Activated CD4-positive, CD25-positive, alpha-beta regulatory T cell (primary cell): ENCODE measurements around the gene AQP12A.

Experiments used
- DNase-seq, 4 experiments: peaks; one replicate each; lab custom pipeline; 2025; lab: John Stamatoyannopoulos, UW

The AQP12A gene

DNA sequence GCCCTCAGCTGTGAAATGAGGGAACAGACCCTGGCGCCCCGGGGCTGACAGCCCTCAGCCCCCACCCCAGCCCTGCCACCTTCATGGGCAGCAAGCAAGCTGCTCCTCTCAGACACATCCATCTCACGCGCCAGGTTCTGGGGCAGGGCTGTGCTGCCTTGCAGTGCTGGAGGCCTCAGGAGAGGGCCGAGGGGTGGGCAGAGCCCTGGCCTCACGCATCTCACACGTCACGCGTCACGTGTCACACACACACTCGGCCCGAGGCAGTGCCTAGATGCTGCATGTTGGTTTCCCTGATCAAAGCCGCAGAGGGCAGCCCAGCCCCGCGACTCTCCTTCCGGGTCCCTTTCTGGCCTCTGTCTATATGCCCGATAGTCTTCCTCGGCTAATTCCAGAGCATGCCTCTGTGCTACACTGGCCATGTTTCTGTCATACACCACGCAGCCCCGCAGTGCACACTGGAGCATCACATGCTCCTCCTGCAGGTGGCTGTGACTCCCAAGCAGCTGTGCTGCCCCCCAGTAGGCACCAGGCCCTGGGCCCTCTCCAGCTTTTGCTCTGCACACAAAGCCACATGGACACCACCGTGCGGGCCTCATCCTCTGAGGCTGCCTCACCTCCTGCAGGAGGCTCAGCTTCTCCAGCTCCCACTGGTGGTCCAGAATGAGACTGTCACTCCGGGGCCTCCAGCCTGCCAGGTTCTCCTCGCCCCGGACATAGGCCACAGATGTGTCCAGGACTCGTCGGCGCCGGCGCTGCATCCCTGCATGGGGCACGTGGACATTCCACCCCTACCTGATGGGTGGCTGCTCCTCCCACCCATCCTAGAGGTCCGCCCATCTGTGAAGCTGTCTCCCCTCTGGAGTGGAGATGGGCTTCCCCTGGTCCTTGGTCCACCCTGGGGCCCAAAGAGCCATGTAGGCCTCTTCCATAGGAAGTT is 31.4 kb downstream of the AQP12A start:
- DNase-seq: no peak

DNA sequence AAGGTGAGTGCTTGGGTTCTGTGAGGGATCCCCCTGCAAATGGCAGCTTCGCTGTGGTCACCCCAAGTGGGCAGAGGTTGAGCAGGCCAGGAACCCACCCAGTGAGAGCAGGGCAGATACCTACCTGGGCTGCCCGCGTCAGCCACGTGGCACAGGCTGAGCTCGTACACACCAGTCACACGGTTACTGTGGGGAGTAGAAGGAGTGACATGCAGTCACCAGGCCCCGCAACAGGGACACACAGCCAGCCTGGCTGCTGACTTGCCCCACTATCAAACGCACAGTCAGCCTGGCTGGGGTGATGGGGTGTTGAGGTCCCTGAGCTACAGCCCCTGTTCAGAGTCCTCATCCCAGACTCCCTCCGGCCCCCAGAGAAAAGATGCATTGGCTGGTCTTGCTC is 32.2 kb downstream of the AQP12A start:
- DNase-seq: no peak

DNA sequence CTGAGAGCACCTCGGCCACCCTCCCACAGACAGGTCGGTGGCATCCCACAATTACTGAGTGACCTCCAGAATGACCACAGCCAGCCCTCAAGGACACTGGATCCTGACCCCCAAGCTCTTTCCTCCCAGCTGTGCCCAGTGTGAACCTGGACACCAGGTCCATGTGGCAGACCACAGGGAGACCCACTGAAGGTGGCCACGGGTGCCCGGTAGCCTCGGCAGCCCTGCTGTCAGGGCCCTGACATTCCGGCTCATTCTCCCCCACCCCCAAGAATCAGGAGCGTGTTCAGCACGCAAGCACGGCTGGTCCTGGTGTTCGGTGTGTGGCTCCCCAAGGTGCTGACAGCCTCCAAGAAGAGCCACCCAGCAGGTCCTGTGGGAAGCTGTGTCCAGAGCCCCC is 32.8 kb downstream of the AQP12A start:
- no peak for DNase-seq

- no peak for DNase-seq
Measured at GRCh38 chr2:240725266-240725665, 33.6 kb downstream of the AQP12A start.

DNA sequence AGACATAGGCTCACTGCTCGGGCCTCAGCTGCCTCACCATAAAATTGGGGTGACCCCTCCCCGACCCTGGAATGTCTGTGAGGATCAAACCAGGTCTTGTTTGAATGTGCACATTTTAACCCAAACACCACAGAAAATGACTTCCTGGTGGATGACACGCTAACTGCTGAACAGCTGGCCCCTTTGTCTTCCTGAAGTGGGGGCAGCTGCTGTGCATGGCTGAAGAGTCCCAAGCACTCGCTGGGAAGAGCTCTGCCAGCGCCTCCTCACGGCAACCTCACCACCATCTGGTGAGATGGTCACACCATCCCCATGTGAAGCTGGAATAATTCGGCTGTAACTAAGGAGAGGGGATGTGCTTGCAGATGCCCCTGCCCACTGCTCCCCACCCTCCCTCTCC is 34.0 kb downstream of the AQP12A start:
- no peak for DNase-seq

GRCh38 chr2:240726876-240727275 is 35.2 kb downstream of the AQP12A start:
- DNase-seq: no peak

GRCh38 chr2:240727439-240727838 is 35.8 kb downstream of the AQP12A start:
- DNase-seq: no peak

DNA sequence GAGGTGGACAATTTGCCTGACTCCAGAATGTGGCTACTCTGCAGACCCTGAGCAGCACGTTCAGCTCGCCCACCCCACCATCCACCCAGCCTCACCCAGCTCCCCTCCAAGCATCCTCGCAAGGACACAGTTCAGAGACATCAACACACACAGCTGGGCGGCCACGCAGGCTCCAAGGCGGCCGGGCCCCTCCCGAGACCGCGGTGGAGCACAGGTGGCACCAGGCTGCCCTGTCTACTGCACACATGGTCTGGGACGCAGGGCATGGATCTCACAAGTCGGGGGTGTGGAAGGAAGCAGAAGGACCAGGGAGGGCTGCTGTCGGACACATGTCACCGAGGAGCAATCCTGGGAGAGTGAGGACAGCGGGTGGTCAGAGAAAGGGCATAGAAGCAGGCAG is 36.2 kb downstream of the AQP12A start:
- DNase-seq: no peak

- no peak for DNase-seq
Measured at GRCh38 chr2:240728361-240728760, 36.7 kb downstream of the AQP12A start.

DNA sequence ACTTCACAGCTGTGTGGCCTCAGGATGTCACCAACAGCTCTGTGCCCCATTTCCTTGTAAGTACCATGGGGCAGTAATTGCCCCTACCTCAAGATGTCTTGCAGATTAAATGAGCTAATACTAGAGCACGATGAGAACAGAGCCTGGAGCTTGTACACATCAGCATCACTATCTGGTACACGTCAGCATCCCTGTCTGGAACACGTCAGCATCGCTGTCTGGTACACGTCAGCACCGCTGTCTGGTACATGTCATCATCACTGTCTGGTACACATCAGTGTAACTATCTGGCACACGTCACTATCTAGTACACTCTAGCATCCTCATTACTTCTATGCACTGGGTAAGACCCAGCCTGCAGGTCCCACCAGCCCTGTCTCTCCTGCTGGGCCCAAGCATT is 37.2 kb downstream of the AQP12A start:
- DNase-seq: no peak

DNA sequence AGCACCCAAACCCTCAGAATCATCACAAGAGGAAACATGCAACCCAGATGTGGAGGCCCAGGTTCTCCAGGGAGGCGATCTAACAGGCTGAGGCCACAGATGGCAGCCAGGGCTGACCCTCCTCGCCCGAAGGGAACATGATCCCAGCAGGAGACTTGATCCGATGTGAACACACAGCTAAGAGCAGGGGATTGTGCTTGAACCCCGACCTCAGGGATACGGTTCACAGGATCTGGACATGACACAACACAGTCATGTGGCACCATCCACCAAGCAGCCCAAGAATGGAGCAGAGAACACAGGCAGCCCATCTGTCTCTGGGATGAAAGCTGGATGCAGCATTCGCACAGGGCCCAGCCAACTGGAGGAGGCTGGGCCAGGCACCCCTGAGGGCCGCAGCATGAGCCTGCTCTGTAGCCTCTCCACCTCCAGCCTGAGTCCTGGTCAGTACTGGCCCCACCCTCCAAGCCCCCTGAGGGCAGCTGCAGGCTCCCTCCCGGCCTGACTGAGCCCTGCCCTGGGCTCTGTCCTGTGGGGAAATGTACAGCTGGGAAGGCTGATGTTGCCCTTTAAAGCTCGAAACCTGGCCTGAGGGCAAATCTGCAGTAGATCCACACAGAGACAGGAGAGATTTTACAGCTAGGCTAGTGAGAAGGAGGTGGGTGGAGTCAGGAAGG is 39.0 kb downstream of the AQP12A start:
- no peak for DNase-seq

DNA sequence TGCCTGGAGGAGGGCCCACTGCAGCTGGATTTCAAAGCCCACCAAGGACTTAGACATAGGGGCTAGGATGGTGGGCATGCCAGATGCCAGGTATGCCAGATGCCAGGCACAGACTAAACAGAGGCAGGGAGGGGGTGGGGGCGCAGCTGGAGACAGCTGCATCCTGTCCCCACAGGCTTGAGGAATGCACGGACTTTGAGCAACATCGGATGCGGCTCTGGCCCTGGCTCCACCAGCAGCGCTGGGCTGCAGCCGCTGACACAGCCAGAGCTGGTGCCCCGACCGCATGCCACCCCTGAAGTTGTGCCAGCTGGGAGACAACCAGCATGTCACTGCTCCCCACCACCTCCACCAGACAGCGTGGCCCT is 39.5 kb downstream of the AQP12A start:
- DNase-seq: no peak

- no peak for DNase-seq
Measured at GRCh38 chr2:240732184-240732583, 40.5 kb downstream of the AQP12A start.

GRCh38 chr2:240732911-240733622 is 41.4 kb downstream of the AQP12A start:
- DNase-seq: no peak

GRCh38 chr2:240733803-240734495 is 42.3 kb downstream of the AQP12A start:
- no peak for DNase-seq

DNA sequence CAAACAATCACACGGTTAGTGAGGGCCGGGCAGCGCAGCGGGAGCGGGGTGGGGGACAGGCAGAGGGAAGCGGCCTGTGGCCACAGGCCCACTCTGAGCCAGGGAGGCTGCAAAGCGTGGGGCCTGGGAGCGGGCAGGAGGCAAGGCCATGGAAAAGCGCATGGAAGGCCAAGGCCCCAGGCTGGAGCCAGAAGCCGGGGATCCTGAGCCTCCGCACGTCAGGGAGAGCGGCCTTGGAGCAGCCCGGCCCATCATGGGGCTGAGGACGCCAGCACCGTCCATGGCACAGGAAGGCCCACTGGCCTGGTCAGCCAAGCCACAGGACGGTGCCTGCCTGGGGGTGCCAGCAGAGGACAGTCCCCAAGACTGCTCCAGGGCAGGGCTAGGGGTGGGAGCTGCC is 43.1 kb downstream of the AQP12A start:
- no peak for DNase-seq

DNA sequence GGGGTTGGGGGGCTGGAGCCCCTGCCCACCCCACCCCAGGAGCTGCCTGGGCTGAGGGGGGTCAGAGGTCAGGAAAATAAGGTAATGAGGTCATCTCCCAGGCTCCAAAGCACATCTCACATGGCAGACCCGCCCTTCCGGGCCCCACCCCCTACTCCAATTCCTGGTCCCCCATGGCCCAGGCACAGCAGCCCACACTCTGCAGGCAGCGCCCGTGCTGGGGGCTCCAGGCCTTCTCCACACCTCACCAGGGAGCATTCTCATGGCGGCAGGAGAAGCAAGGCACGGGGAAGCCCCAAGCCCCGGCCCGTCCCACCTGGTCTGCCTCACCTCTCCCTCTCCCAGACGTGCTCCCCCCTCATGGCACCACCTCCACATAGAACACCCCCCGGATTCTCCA is 43.8 kb downstream of the AQP12A start:
- no peak for DNase-seq

DNA sequence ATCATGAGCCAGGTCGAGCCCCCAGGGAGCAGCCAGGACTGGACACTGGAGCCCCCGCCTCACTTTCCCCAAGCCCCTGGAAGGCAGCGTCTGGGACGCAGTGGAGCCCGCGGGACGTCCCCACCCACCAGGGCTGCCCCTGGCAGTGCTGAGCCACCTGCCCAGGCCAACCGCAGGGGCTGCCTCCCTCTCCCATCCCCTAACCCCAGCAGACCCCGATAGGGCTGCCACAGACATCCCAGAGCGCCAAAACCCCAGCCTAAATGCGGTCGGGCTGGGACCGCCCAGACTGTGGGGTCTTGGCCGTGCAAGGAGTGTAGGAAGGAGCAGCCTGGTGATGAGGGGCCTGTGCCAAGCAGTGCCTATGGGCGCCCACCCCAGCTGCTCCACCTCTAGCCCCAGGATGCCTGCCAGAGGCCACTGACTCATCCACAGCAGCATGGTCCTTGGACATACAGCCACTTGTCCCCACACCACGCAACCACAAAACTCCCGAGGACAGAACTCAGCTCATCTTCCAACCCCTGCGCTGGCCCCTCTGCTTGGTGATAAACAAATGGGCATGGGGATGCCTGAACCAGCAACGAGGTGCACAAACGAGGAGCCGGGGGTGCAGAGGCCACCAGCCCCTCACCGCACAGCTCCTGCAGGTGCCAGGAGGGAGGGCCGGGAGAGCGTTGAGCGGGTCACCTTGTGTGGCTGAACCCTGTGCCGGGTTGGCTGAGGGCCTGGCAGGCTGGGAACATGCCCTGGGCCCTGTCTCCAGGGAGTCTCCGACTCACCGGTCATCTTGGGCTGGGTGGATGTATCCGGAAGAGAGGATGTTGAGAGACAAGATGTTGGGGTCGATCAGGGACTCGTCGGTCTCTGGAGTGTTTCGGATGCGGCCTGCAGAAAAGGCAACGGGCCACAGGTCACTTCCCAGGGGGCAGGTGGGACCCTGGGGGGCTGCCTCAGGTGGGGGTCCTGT is 44.9 kb downstream of the AQP12A start:
- no peak for DNase-seq

- DNase-seq: no peak
Measured at GRCh38 chr2:240737512-240737911, 45.8 kb downstream of the AQP12A start.

DNA sequence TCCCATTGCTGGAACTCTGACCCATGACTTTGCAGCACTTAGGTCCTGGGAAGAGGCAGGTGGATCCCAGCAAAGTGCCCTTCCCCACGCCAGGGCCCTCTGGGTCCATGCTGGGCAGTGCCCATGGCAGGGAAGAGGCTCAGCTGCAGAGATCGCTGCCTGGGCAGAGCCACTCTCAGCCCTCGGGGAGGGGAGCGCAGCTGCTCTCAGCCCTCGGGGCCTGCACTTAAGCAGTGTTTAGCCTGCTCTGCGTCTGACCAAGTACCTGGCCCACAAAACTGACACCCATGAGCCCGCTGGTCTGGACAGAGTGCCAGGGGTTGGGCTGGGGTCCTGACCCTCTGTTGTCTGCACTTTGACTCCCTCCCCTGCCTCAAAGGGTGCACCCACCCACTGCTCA is 46.3 kb downstream of the AQP12A start:
- no peak for DNase-seq

- no peak for DNase-seq
Measured at GRCh38 chr2:240739797-240740196, 48.1 kb downstream of the AQP12A start.
